ENCODE results near the gene KCNMA1. TPM values are rescaled to one million over a fixed set of nuclear protein-coding genes. Genes with fewer than 3 reads are reported as not detected.

The KCNMA1 gene
- total RNA-seq, 1 experiment from 2014 or later, result 143 TPM

DNA sequence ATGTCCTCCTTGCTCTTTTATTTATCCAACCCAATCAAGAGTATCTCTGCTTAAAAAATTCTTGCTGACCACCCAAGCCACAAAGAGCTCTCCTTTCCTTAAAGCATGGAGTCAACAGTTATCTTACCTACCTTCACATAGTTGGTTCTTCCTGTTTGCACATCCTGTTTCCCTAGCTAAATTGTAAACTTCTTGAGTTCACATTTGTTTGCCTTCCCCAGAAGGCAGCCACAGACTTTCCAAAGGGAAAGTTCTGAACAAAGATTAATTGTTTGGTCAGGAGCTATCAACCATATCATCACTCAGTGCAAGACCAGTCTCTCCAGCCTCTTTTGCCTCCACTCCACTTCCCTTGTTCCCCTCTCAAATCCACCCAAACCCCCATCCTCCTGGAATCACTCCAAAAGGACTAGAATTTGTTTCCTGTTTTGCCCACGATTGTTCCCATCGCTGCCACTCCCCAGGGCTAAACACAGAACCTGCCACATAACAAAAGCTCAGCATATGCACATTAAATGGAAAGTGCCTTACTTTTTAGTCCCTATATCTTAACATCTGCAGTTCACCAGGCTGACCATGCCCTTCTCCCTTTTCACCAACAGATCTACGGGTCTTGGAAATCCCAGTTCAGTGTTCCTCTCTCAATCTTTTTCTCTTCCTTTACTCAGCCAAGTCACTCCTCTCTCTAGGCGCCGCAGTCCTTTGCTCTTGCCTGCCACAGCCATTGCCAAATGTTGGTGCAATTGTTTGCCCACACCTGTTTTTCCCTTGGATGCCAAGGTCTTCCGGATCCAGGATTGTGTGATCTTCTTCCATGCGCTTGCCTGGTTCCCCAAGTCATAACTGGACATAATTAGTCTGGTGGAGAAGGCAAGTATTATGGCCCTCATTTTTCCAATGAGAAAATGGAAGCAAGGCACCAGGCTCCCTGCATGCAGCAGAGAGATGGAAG is 265.5 kb downstream of the KCNMA1 start:
- Histone ChIP-seq H4K20me1 (ENCODE audit: low read length) (no peaks in the 10 kb centered on the region), H3F3A (ENCODE audit: low read length, unreplicated experiment) (no peaks in the 10 kb centered on the region), H2AFZ (ENCODE audit: low read length) (no peak overlapping the region), H3K4me3 (ENCODE audit: low read length) (no peak overlapping the region), H3K27ac (ENCODE audit: low read length) (peak overlapping the region; percentile 73), H3K4me1 (ENCODE audit: insufficient read depth, low read length) (peaks cover 17% of the 10 kb centered on the region), H3K36me3 (ENCODE audit: low read depth, low read length) (peaks cover 45% of the 10 kb centered on the region), H3K79me2 (ENCODE audit: low read length) (no peaks in the 10 kb centered on the region), H3K27me3 (ENCODE audit: low read length) (no peaks in the 10 kb centered on the region), H3K9me2 (replicated peaks; ENCODE audit: low read length) (no peaks in the 10 kb centered on the region), H3K9ac (ENCODE audit: low read length) (peak overlapping the region; percentile 18), H3K9me3 (ENCODE audit: low read length) (peaks cover 25% of the 10 kb centered on the region), H3K4me2 (ENCODE audit: low read length) (peak overlapping the region; percentile 4)
- intact Hi-C loops (cut with micrococcal nuclease), result no loop called here
- ATAC-seq (peak; percentile 79), DNase-seq (peak; percentile 88)
- CTCF ChIA-PET, result interaction anchor here (0.7 kb wide), 1 partner anchor 10 kb away, joined by 3 read pairs; no protein-coding TSS in a partner anchor
- BruUV-seq (replicated peaks), result no TSS peak
- POLR2A ChIA-PET (ENCODE audit: unreplicated experiment), result interaction anchor here (0.6 to 0.8 kb wide), 3 partner anchors 15 to 75 kb away, joined by 4 read pairs; no protein-coding TSS in a partner anchor
- TF ChIP-seq, protein P1, sequence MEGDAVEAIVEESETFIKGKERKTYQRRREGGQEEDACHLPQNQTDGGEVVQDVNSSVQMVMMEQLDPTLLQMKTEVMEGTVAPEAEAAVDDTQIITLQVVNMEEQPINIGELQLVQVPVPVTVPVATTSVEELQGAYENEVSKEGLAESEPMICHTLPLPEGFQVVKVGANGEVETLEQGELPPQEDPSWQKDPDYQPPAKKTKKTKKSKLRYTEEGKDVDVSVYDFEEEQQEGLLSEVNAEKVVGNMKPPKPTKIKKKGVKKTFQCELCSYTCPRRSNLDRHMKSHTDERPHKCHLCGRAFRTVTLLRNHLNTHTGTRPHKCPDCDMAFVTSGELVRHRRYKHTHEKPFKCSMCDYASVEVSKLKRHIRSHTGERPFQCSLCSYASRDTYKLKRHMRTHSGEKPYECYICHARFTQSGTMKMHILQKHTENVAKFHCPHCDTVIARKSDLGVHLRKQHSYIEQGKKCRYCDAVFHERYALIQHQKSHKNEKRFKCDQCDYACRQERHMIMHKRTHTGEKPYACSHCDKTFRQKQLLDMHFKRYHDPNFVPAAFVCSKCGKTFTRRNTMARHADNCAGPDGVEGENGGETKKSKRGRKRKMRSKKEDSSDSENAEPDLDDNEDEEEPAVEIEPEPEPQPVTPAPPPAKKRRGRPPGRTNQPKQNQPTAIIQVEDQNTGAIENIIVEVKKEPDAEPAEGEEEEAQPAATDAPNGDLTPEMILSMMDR (conservative IDR thresholded peaks at IDR 0.05; ENCODE audit: low read depth, low read length), result no peak
- TF ChIP-seq EZH2phosphoT487 (IDR thresholded peaks at IDR 0.05; ENCODE audit: borderline replicate concordance, low read length) (no peak), EZH2 (IDR thresholded peaks at IDR 0.05; ENCODE audit: low read length, unreplicated experiment) (no peak)

DNA sequence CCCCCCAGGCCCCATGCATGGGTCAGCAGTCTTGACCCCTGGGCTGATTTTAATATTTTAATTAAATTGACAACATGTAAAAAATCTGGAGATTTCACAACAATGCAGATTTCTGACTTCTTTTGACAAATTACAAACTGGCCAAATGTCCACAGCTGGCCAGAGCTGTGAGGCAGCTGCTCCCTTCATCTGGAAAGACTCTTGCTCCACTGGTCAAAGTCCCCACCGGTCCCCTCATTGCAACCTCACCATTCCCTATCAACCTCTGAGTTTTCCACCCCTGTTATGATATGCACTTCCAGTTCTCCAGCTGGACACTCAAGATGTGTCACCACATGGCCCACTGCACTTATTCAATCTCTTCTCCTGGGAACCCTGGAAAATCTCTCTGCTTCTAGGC is 266.2 kb downstream of the KCNMA1 start:
- peak overlapping the region; percentile 73 for H3K27ac ChIP-seq (ENCODE audit: low read length)
- no TSS peak for BruUV-seq (replicated peaks)
- ChIA-PET POLR2A (ENCODE audit: unreplicated experiment) (interaction anchor here (0.6 to 0.8 kb wide), 3 partner anchors 14 to 74 kb away, joined by 4 read pairs; no protein-coding TSS in a partner anchor), CTCF (interaction anchor here (0.7 kb wide), 1 partner anchor 11 kb away, joined by 3 read pairs; no protein-coding TSS in a partner anchor)
- H3K36me3 ChIP-seq (ENCODE audit: low read depth, low read length), result peaks cover 45% of the 10 kb centered on the region
- peak overlapping the region; percentile 8; the same call in 1 of the 2 replicates for H3K9ac ChIP-seq (ENCODE audit: low read length)
- ATAC-seq, result no peak; the same call in 1 of the 2 replicates
- H3K4me2 ChIP-seq (ENCODE audit: low read length), result no peak overlapping the region
- no peaks in the 10 kb centered on the region for H3K9me2 ChIP-seq (replicated peaks; ENCODE audit: low read length)
- peaks cover 25% of the 10 kb centered on the region for H3K9me3 ChIP-seq (ENCODE audit: low read length)
- H4K20me1 ChIP-seq (ENCODE audit: low read length), result no peaks in the 10 kb centered on the region
- H3K79me2 ChIP-seq (ENCODE audit: low read length), result no peaks in the 10 kb centered on the region
- H3F3A ChIP-seq (ENCODE audit: low read length, unreplicated experiment), result no peaks in the 10 kb centered on the region
- no peak overlapping the region for H2AFZ ChIP-seq (ENCODE audit: low read length)
- no peak overlapping the region for H3K4me3 ChIP-seq (ENCODE audit: low read length)
- no peaks in the 10 kb centered on the region for H3K27me3 ChIP-seq (ENCODE audit: low read length)
- H3K4me1 ChIP-seq (ENCODE audit: insufficient read depth, low read length), result peaks cover 17% of the 10 kb centered on the region
- intact Hi-C loops (cut with micrococcal nuclease), result no loop called here
- DNase-seq, result no peak
- TF ChIP-seq, protein P1 (conservative IDR thresholded peaks at IDR 0.05; ENCODE audit: low read depth, low read length), result no peak
- TF ChIP-seq EZH2phosphoT487 (IDR thresholded peaks at IDR 0.05; ENCODE audit: borderline replicate concordance, low read length), result no peak
- no peak for TF ChIP-seq EZH2 (IDR thresholded peaks at IDR 0.05; ENCODE audit: low read length, unreplicated experiment)

All from PC-3 (cell line).